Cardiac fibroblast (primary cell): ENCODE data around the gene DAZ2.
"Not testable (repeated sequence)": the region's sequence is repeated elsewhere in the genome, so short reads cannot be mapped to it uniquely, and the experiment has no call there.

Source experiments
- DNase-seq, 2 donors: peaks; one replicate each; pipeline versions ENCODE4 v3.0.0 to v3.0.0-alpha.2; 2010; ENCODE audit warnings: low read depth in 2 of 2
- H3K4me3 ChIP-seq, 2 donors: replicated peaks in 1 of 2; 1 replicate in 1 of 2; 2 replicates in 1 of 2; pipeline ENCODE4 v1.5.1; 2011; ENCODE audit warnings: low read depth in 2 of 2, low read length in 2 of 2, mild to moderate bottlenecking in 2 of 2, moderate library complexity in 1 of 2

Gene DAZ2, protein sequence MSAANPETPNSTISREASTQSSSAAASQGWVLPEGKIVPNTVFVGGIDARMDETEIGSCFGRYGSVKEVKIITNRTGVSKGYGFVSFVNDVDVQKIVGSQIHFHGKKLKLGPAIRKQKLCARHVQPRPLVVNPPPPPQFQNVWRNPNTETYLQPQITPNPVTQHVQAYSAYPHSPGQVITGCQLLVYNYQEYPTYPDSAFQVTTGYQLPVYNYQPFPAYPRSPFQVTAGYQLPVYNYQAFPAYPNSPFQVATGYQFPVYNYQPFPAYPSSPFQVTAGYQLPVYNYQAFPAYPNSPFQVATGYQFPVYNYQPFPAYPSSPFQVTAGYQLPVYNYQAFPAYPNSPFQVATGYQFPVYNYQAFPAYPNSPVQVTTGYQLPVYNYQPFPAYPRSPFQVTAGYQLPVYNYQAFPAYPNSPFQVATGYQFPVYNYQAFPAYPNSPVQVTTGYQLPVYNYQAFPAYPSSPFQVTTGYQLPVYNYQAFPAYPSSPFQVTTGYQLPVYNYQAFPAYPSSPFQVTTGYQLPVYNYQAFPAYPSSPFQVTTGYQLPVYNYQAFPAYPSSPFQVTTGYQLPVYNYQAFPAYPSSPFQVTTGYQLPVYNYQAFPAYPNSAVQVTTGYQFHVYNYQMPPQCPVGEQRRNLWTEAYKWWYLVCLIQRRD

DNA sequence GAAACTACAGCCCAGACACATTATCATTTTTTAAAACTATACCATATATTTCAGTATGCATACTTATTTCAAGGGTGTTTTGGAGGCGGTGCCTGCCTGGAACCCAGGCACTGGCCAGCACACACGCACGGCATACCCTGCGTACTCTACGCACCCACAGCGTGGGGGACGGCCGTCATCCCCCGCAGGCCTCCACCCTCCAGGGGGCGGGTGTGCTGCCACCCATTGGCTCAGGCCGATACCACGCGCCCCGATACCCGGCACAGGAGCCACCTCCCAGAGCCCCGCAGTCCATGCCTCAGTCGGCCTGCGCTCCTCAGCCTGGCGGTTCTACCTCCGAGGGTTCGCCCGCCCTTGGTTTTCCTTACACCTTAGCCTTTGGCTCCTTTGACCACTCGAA lies at the start of gene DAZ2:
Gene DAZ2, plus strand, starts transcription at position 301 of the 400 bp plus-strand sequence. CDS start 208 bp downstream, outside the sequence.
- DNase-seq, H3K4me3 ChIP-seq: not testable (repeated sequence)

GRCh38 chrY:23198908-23199307 lies 20.4 kb upstream of the DAZ2 start, which contains the start of gene DAZ1:
DAZ1 (minus strand) TSS chrY:23199008; CDS start chrY:23198800, 208 bp downstream.
- not testable (repeated sequence) for DNase-seq, H3K4me3 ChIP-seq

DNA sequence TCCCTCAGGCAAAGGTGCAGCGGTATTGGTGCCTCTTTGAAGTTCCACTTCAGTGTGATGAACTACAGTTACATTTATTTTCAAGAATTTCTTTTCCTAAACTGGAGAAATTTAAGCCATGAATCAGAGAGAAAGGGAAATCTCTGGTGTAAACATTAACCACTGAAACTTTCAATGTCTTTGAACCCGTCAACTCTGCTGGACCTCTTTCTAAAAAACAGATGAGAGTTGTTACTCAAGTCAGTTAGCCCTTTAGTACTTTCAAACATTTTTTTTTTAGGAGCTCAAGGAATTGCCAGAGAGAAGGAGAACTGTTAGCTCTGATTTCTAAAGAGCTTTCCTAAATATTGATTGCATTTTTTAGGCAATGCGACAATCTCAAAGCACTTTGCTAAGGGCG lies 11.9 kb upstream of the DAZ2 start:
- not testable (repeated sequence) for DNase-seq

DNA sequence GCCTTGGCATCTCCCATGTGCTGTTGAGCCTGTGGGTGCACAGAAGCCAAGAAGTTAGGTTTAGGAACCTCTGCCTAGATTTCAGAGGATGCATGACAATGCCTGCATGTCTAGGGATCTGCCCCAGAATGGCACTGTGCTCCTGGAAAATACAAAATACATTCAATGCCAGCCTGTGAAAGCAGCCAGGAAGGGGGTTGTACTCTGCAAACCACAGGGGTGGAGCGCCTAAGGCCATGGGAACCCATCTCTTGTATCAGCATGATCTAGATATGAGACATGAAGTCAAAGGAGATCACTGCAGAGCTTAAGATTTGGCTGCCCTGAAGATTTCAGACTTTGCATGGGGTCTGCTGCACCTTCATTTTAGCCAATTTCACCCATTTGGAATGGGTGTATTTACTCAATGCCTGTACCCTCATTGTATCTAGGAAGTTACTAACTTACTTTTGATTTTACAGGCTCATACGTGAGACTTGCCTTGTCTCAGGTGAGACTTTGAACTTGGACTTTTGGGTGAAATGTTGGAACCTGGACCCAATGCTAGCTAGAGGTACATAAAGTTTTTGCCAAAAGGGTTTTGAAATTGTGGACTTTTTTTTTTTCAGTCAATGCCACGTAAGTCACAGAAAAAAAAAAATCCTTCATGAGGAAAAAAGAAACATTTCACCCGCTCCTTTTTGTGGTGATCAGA lies 9.4 kb upstream of the DAZ2 start:
- not testable (repeated sequence) for H3K4me3 ChIP-seq, DNase-seq

More for the DNA sequence above, 11.9 kb upstream of the DAZ2 start:
- H3K4me3 ChIP-seq, result not testable (repeated sequence)

DNA sequence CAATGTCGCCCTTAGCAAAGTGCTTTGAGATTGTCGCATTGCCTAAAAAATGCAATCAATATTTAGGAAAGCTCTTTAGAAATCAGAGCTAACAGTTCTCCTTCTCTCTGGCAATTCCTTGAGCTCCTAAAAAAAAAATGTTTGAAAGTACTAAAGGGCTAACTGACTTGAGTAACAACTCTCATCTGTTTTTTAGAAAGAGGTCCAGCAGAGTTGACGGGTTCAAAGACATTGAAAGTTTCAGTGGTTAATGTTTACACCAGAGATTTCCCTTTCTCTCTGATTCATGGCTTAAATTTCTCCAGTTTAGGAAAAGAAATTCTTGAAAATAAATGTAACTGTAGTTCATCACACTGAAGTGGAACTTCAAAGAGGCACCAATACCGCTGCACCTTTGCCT lies 8.7 kb upstream of the DAZ2 start:
- H3K4me3 ChIP-seq, DNase-seq: not testable (repeated sequence)
